ENCODE data around the gene TRAF3IP3.

DNA sequence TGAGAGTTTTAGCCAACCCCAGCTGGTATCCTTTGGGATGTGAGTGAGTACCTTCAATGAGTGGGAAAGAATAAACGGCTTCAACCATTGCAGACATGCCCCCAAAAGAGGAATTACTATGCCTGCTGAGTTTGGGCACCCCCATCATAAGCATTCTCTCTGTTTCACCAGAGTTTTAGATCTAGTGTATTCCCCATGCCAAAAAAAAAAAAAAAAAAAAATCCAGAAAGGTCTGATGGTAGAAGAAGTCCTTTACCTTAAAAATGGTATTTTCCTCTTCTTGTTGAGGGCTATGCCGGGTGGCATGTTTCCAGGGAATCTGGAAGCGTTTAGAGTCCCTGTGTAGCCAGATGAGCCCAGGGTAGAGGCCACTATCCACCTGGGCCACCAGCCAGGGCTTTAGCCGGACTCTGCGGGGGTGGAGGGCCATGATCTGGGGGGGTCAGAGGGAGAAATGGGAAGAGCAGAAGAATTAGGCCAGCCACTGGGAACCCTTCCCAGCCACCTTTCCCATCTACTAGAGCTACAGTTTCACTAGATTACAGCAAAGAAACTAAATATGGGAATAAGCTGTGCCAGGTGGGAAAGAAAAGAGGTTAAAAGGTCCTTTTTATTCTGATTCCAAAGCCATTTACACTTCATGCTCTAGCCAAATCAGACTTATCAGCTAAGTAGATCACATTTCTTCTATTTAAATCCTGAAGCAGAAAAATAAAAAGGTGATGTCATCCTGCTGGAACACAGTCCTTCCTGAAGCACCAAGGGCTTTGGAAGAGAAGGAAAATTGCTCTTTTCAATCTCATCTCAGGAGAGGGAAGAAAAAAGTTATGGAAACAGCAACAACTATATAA lies 45.4 kb downstream of the TRAF3IP3 start:
- TF ChIP-seq, protein P1, sequence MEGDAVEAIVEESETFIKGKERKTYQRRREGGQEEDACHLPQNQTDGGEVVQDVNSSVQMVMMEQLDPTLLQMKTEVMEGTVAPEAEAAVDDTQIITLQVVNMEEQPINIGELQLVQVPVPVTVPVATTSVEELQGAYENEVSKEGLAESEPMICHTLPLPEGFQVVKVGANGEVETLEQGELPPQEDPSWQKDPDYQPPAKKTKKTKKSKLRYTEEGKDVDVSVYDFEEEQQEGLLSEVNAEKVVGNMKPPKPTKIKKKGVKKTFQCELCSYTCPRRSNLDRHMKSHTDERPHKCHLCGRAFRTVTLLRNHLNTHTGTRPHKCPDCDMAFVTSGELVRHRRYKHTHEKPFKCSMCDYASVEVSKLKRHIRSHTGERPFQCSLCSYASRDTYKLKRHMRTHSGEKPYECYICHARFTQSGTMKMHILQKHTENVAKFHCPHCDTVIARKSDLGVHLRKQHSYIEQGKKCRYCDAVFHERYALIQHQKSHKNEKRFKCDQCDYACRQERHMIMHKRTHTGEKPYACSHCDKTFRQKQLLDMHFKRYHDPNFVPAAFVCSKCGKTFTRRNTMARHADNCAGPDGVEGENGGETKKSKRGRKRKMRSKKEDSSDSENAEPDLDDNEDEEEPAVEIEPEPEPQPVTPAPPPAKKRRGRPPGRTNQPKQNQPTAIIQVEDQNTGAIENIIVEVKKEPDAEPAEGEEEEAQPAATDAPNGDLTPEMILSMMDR (IDR thresholded peaks at IDR 0.05): no peak
- peak; percentile 53 for TF ChIP-seq POLR2A (IDR thresholded peaks at IDR 0.05)

All from right lobe of liver (tissue), 4 donors.